ENCODE data around the gene SECISBP2. TPM values are rescaled to one million over a fixed set of nuclear protein-coding genes. Genes with fewer than 3 reads are reported as not detected.

Gene SECISBP2
- total and polyA plus RNA-seq, 9 donors: 31.2 to 87.6 (median 51.1) TPM

DNA sequence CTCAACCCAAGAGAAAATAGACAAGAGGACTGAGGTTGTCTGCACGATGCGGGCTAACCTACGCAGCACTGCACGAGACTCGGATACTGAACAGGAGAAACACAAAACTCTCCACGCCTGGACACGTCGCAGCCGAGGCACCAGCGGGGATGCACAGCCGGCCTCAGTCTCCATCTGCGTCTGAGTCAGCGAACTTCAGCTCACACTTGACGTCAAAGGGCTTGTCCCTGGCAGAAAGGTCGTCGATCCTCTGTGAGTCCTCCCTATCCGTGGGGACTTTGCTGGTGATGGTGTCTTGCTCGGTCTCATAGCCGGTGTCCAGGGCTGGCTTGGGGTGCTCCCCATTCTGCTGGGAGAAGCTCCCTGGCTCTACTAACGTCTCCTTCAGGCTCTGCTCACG, 60.2 kb downstream of the SECISBP2 start:
- H3K36me3 ChIP-seq: no peaks in the 10 kb centered on the region

DNA sequence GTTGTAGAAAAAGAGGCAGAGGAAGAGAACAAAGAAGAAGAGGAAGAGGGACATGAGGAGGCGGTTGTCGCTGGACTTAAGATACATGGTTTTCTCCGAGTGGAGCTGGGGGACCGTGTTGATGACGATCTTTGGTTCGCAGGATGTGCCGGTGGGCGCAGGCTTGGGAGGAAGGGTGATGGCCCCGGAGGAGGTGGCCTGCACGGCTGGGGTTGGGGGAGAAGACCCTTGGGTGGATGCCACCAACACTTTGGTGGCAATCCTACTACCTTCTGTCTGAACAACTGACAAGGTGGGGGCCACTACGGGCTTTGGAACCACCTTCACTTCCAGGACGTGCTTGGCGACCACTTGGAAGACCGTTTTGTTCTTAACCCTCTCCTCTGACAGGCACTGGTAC, 60.7 kb downstream of the SECISBP2 start:
- no peak overlapping the region for H3K27ac ChIP-seq
- TF ChIP-seq, protein P1, sequence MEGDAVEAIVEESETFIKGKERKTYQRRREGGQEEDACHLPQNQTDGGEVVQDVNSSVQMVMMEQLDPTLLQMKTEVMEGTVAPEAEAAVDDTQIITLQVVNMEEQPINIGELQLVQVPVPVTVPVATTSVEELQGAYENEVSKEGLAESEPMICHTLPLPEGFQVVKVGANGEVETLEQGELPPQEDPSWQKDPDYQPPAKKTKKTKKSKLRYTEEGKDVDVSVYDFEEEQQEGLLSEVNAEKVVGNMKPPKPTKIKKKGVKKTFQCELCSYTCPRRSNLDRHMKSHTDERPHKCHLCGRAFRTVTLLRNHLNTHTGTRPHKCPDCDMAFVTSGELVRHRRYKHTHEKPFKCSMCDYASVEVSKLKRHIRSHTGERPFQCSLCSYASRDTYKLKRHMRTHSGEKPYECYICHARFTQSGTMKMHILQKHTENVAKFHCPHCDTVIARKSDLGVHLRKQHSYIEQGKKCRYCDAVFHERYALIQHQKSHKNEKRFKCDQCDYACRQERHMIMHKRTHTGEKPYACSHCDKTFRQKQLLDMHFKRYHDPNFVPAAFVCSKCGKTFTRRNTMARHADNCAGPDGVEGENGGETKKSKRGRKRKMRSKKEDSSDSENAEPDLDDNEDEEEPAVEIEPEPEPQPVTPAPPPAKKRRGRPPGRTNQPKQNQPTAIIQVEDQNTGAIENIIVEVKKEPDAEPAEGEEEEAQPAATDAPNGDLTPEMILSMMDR (IDR thresholded peaks at IDR 0.05): no peak
- TF ChIP-seq POLR2A (IDR thresholded peaks at IDR 0.05) (no peak), EP300 (IDR thresholded peaks at IDR 0.05) (no peak)
- no peaks in the 10 kb centered on the region for H3K27me3 ChIP-seq
- H3K9me3 ChIP-seq: no peaks in the 10 kb centered on the region
- WGBS, 3 donors: 94 to 97% (median 96%) methylated on average over 14 of the region's 14 CpGs
- H3K4me3 ChIP-seq: no peak overlapping the region
- no peaks in the 10 kb centered on the region for H3K4me1 ChIP-seq (ENCODE audit: insufficient read depth)
- intact Hi-C loops (cut with DNase I): loop anchor here in 1 of 4 donors (10.0 kb wide), 1 partner anchor 54 kb away; no protein-coding TSS in a partner anchor
- no peaks in the 10 kb centered on the region for H3K36me3 ChIP-seq
- DNase-seq: no peak

More for the DNA sequence above, 60.2 kb downstream of the SECISBP2 start:
- Histone ChIP-seq H3K9me3 (no peaks in the 10 kb centered on the region), H3K4me3 (no peak overlapping the region), H3K4me1 (ENCODE audit: insufficient read depth) (no peaks in the 10 kb centered on the region), H3K27ac (no peak overlapping the region), H3K27me3 (no peaks in the 10 kb centered on the region)
- no peak for DNase-seq
- 92 to 95% (median 94%) methylated on average over 21 of the region's 21 CpGs for WGBS, 3 donors
- TF ChIP-seq, protein P1 (IDR thresholded peaks at IDR 0.05): no peak
- no peak for TF ChIP-seq POLR2A (IDR thresholded peaks at IDR 0.05)
- TF ChIP-seq EP300 (IDR thresholded peaks at IDR 0.05): no peak
- intact Hi-C loops (cut with DNase I): loop anchor here in 1 of 4 donors (10.0 kb wide), 1 partner anchor 54 kb away; no protein-coding TSS in a partner anchor

DNA sequence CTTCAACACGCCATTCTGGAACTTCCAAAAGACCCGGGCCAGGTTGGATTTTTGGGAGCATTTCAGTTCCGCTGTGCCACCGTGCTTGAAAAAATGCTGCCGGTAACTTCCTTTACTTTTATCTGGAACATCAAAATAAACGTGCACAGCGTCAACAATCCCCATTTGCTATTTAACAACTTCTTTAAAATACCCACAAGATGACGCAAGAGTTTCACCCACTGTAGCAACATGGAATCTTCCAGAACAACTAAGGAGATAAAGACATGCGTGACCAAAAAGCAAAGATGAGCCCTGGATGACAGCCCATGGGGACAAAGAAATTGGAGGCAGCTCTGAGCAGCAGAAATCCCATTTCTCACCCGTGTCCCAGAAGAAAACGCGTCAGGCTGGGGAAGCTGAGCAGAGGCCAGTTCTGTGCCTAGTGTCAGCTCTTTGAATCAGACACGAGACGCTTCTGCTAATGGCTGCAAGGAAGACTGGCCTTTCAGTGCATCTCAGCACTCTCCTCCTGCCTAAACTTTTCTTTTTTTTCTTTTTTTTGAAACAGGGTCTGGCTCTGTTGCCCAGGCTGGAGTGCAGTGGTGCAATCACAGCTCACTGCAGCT, 61.3 kb downstream of the SECISBP2 start:
- DNase-seq: no peak
- H3K4me1 ChIP-seq (ENCODE audit: insufficient read depth): no peaks in the 10 kb centered on the region
- H3K27me3 ChIP-seq: no peaks in the 10 kb centered on the region
- intact Hi-C loops (cut with DNase I): loop anchor here in 1 of 4 donors (10.0 kb wide), 1 partner anchor 55 kb away; no protein-coding TSS in a partner anchor
- TF ChIP-seq, protein P1 (IDR thresholded peaks at IDR 0.05): no peak
- TF ChIP-seq POLR2A (IDR thresholded peaks at IDR 0.05): no peak
- no peak for TF ChIP-seq EP300 (IDR thresholded peaks at IDR 0.05)
- no peak overlapping the region for H3K4me3 ChIP-seq
- WGBS, 3 donors: 88 to 92% (median 92%) methylated on average over 14 of the region's 14 CpGs
- H3K9me3 ChIP-seq: no peaks in the 10 kb centered on the region
- no peak overlapping the region for H3K27ac ChIP-seq
- H3K36me3 ChIP-seq: no peaks in the 10 kb centered on the region

DNA sequence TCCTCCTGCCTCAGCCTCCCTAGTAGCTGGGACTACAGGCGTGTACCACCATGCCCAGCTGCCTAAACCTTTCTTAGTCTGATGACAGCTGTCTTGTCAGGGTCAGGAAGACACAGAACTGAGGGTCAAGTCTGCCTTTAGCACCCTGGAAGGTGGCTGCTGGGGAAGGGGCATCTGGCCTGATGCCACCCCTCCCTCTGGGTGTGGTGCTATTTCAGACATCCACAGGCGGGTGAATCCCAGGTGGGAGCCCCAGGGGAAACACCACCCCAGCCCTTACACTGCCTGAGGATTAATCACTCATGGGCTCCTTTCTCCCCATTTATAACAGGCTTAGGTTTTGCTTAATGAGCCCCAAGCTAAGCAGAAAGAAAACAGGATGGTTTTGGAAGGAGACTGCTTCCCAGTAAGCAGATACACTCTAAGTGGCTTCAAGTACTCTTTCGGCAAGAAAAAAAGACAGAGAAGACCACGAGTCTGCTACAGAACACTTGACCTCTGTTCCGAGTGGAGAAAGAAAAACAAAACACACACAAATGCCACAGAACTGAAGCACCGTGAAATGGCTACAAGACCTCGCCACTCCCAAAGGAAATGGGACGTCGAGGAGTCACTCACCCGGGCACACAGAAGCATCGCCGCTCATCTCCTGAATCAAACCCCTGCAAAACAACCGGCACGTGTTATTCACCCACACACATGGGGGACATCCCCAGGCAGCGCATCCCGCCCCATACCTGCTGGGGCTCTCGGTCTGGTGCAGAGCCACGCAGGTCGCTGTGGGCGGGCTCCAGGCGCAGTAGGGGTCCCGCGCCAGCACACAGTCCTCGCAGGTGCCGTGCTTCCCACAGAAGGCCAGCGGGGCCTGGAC, 62.4 kb downstream of the SECISBP2 start:
- H3K36me3 ChIP-seq: no peaks in the 10 kb centered on the region
- intact Hi-C loops (cut with DNase I): no loop called here

More for the DNA sequence above, 62.4 kb downstream of the SECISBP2 start:
- H3K27me3 ChIP-seq: no peaks in the 10 kb centered on the region
- no peak for DNase-seq
- H3K4me3 ChIP-seq: no peak overlapping the region
- no peaks in the 10 kb centered on the region for H3K4me1 ChIP-seq (ENCODE audit: insufficient read depth)
- 83 to 90% (median 85%) methylated on average over 25 to 26 of the region's 26 CpGs for WGBS, 3 donors
- no peaks in the 10 kb centered on the region for H3K9me3 ChIP-seq
- no peak for TF ChIP-seq POLR2A (IDR thresholded peaks at IDR 0.05)
- no peak for TF ChIP-seq EP300 (IDR thresholded peaks at IDR 0.05)
- TF ChIP-seq, protein P1 (IDR thresholded peaks at IDR 0.05): no peak
- no peak overlapping the region for H3K27ac ChIP-seq

All from ovary (tissue), 9 donors.